ENCODE results near the gene NOS2.
"Not testable (repeated sequence)": the region's sequence is repeated elsewhere in the genome, so short reads cannot be mapped to it uniquely, and the experiment has no call there.

NOS2 gene

DNA sequence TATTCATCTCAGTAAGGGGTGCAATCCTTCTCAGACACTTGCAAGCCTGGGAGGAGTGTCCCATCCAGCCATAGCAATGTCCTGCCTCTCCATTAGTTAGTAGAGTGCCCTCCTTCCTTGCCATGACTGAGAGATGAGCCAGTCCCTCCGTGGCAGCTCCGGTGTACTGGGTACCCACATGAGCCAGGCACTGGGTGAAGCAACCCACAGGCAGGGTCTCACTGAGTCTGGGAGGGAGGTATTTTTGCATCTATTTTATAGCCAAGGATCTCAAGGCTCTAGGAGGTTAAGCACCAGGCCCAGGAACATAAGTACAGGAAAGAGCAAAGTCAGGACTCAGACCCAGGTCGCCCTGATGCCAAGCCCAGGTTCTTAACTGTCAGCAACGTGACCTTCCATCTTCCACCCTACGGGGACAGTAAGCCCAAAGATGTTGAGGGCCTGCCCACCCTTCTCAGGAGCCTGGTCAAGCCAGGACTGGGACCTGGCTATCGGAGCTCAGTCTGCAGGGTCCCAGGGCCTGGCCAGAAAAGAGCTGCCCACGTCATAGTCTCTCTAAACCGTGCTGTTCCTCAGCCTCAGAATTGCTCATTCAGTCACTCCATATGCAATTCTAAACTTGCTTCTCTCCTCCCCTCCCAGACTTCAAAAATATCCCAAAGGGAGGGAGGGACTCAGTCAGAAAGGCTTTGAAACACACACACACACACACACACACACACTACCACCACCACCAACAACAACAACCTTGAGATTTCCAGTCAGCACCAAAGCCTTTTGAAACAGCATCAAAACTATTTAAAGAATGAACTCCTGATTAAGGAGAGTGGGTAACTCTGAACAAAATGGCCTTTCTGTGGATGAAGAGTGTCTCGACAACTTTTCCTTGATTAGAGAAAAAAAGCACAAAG lies 16.6 kb downstream of the NOS2 start:
- DNase-seq (ENCODE audit: low spot score): no peak

DNA sequence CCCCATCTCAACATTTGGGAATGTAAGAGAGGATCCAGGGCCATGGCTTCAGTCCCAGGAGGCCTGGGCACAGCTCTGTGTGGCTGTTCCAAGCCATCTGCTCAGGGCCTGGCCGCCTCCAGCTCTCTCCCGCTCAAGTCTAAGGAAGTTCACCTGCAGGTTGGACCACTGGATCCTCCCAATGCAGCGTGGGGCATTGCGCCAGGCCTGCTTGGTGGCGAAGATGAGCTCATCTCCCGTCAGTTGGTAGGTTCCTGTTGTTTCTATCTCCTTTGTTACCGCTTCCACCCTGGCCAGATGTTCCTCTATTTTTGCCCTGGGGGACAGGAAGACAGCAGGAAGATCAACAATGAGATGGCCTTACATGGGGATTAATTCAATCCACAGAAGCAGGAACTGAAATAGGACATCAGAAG lies 17.5 kb downstream of the NOS2 start:
- DNase-seq (ENCODE audit: low spot score): no peak

DNA sequence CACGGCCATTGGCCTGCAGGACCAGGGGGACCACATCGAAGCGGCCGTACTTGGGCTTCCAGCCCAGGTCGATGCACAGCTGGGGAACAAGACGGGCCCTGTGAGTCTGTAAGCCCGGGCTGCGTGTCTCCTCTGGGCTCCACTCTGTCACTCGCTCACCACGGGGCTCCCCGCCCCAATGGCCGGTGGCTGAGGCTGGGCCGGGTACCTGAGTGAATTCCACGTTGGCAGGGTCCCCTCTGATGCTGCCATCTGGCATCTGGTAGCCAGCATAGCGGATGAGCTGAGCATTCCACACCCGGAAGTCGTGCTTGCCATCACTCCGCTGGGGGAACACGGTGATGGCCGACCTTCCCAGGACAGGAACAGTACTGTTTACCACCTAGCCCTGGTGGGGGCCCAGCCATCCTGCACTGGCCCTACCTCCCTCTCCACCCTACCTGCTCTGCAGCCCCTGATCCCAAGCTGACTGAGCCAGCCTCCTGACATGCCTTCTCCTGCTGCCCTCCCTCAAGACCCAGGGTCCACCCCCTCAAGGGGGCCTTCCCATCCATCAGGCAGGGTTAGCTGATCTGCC lies 19.4 kb downstream of the NOS2 start:
- no peak for DNase-seq (ENCODE audit: low spot score)

DNA sequence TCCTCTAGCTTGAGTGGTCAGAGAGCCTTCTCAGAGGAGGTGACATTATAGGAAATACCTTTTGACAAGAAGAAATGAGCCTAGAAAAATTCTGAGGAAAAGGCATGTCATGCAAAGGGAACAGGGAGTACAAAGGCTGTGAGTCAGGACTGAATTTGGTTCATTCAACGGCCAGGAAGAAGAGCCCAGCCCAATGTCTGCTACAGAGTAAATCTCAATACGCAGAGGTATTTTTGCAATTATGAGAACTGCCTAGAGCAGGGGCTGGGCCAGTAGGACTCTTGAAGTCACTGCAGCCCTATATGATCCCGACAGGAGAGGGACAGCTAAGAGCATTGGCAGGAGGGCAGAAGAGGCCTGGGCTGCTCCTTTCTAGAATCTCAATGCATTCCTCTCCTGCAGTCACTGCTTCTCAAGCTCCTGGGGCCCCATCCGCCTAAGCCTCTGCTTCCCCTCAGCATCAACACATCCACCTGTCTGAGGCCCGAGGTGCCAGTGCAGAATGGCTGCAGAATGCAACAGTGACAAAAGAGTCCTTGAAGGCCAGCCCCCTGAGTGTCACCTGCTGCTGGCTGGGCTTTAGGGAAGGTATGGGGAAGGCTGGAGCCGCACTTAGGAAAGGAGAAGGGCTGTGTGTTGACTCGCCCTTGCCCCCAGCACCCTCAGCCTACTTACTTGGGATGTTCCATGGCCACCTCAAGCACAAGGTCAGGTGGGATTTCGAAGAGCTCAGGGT lies 20.1 kb downstream of the NOS2 start:
- DNase-seq (ENCODE audit: low spot score): no peak

DNA sequence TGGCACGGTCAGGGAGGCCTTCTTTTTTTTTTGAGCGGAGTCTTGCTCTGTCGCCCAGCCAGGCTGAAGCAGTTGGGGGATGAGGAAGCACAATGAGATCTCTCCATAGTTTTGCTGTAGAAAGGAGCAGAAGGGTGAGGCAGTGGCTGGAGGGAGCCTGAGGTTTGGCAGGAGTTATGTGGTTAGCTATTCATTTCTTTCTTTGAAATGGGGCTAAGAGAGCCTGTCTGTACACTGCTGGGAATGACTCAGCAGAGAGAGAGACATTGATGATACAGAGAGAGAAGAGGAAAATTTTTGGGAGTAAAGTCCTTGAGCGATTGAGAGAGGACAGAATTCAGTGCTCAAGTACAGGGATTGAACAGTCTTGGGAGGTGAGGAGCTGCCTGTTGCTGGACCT lies 22.1 kb downstream of the NOS2 start:
- no peak for DNase-seq (ENCODE audit: low spot score)

DNA sequence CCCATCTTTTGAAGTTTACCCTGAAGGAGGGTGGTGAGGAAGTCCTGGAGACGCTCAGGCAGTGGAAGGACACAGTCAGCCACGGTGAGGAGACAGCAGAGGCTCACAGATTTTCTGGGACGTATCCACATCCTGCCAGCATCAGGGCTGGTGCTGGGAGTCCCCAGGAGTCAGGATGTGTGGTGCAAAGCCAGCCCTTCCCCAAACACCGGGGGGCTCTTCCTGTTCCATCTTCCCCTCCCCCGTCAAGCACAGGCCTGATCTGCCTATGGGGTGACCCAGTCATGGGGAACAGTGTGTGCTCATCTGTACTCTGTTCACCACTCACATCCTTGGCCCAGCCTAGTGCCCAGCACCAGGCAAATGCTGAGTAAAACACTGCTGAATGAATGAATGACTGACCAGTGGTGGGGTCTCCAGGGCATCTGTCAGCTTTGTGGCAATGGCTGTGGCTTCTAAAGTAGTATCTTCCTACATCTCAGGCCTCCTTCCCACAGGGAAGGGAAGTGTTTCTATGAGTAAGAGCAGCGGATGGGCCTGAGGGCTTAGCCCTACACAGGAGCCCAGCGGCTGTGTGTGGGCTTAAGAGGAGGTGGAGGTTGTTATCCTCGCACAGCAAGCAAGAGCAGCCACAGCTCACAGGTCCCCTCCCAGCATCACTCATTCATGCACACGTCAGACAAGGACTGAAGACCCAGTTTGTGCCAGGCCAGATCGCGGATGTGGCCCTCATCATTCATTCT lies 23.3 kb downstream of the NOS2 start:
- no peak for DNase-seq (ENCODE audit: low spot score)

DNA sequence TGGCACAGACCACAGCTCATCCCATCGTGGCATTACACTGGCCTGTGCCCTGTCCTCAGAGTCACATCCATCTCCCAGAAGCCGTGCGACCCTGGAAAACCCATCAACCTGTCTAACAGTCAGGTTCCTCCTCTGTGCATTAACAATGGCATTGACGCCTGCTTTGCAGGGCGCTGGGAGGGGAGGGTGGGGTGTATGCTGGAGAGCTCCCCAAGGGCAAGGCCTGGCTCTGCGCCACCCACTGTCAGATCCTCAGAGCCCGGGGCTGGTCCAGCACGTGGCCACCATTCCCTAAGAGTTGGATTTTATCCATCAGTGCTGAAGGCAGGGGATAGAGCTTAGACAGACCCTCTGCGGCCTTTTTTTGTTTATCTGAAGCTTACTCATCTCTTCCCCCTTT lies 28.7 kb downstream of the NOS2 start:
- no peak for DNase-seq (ENCODE audit: low spot score)

DNA sequence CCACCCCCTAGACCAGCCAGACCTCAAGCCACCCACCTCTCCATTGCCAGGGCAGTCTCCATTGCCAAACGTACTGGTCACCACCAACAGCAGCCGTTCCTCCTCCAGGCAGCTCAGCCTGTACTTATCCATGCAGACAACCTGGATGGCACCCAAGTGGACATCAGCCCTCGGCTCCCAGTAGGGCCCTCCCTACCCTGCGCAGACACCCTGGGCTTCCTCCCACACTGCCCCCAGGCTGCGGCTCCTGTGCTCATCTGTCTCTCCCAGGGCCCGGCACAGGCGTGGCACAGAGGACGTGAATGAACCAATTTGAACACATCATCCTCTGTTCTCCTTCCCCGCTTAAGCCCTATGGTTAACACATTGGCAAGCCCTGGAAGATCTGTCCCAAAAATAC lies 29.5 kb downstream of the NOS2 start:
- no peak for DNase-seq (ENCODE audit: low spot score)

DNA sequence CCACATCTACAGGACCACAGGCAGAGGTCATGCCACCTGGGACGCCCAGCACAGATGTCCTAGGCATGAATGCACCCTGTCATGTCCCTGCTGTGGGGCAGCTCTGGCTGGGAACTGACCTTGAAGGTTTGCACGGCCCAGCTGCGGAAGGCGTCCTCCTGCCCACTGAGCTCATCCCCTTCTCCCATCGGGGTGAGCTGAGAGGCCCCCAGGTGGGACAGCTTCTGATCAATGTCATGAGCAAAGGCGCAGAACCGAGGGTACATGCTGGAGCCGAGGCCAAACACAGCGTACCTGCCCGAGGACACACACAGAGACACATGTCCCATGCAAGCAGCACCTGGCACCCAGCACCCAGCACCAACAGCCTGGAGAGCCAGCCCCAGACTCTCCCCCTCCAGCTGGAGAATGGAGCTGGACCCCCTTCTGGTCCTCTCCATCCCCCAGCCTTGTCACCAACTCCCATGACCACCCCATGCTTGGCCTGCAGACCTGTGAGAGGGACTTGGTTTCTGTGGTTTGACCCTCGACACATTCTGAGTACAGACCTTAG lies 31.4 kb downstream of the NOS2 start:
- no peak for DNase-seq (ENCODE audit: low spot score)

DNA sequence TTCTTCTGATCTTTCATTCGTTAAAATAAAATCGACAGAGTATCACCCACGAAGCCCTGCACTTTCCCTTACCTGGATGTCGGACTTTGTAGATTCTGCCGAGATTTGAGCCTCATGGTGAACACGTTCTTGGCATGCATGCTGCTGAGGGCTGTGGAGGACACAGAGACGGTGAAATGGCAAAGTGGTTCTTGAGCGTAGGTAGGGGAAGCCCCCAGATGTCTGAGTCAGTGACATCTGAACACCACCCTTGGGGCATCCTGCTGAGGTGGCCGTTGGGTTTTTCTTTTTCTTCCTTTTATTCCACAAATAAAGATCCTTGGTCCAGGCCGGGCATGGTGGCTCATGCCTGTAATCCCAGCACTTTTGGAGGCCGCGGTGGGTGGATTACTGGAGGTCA lies 33.9 kb downstream of the NOS2 start:
- DNase-seq (ENCODE audit: low spot score): no peak

DNA sequence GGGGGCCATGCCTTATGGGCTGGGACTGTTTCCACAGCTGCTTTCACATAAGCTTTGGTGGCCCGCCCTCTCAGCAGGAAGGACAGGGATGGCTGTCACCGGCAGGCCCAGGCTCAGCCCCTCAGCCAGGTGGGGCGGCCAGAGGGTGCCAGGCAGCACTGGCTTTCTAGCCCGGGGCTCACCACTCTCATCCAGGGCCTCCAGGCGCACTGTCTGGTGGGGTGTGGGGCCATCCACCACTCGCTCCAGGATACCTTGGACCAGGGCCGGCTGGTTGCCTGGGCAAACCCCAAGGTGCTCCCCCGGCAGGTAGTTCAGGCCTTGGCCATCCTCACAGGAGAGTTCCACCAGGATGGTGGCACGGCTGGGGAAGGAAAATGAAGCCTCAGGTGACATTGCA lies 35.0 kb downstream of the NOS2 start:
- DNase-seq (ENCODE audit: low spot score): no peak

DNA sequence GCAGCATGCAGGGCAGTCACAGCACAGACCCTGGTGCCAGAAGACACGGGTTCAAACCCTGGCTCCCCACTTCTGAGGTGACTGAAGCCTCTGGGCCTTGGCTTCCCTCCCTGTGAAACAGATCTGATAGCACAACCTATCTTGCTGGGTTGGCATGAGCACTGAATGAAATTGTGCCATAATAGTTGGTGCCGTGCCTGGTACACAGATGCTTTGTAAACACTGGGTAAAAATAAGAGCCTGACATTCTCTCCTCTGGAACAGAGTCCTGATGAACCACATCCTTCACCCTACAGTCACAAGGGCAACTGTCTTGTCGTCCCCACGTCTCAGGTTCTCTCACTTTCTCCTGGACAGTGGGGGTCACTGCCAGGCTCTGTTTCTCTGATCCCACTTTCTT lies 35.7 kb downstream of the NOS2 start:
- DNase-seq (ENCODE audit: low spot score): no peak

DNA sequence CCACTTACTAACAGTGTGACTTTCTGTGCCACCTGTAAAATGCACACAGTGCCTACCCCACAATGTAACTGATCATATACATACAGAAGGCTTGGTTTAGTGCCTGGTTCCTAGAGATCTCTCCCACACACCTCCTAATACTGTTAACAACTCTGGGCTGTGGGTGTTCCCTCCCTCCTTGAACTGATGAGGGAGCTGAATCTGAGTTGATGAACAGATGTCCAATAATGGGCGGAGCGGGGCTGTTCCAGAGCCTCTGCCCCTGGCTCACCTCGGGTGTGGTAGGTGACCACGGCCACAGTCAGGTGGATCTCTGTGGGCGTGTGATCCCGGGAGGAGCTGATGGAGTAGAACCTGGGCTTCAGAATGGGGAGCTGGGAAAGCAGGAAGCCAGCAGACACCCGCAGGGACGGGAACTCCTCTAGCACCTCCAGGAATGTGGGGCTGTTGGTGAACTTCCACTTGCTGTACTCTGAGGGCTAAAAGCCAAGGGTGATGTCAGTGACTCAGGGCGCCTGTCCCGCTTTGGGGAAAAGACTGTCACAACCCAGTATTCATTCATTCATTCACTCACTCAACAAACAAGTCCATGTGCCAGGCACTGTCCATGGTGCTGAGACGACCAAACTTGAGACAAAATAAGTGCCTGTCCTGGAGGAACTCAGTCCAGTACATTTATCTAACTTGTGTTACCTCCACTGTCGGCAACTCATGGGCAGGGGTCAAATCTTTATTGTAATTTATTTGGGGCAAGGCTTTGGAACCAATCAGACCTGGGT lies 37.6 kb downstream of the NOS2 start:
- no peak for DNase-seq (ENCODE audit: low spot score)

DNA sequence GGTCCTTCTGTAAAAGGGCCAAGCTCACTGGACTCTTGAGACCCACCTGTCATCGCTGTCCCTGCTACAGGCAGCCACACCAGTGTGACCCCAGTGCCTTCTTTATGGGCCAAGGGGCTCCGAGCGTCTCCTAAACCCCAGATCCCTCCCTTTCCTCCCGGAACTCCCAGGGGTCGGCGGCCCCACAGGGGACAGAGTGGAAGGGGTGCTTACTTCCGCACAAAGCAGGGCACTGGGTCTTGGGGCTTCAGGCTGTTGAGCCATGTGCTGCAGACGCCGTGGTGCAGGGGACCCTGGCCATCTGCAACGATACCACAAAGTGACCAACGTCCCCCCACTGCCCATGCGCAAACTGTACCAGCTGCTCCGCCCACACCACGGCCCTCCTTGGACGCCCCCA lies 39.4 kb downstream of the NOS2 start:
- DNase-seq (ENCODE audit: low spot score): not testable (repeated sequence)

DNA sequence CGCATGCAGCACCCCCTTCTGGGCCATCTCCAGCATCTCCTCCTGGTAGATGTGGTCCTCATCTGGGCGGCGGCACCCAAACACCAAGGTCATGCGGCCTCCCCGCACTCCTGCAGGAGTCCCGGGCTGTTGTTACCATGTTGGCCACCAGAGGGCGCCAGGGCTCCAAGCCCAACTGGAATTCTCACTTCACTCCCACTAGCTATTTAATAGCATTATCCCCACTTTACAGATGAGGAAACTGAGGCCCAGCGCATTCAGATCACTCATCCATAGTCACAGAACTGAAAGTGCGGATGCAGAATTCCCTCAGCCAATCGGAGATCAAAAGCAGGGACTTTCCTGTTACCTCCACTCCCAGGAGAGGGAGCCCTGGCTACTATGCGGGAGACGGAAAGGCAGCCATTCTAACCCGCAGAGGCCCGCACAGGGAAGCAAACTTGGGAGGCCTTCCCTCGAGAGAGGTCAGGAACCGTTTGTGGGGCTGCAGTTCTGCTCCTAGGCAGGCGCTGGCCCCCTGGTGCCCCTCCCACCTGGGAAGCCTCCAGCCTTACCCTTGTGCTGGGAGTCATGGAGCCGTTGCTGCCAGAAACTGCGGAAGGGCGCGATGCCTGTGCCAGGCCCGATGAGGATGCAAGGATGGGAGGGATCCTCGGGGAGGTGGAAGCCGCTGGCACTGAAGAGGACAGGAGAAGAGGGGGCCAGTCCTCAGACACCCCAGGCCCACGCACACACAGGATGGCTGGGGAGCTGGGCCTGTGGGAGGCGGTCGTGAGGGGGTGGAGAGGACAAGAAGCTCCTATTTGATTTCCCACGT lies 40.1 kb downstream of the NOS2 start:
- DNase-seq (ENCODE audit: low spot score): peak; percentile 76

DNA sequence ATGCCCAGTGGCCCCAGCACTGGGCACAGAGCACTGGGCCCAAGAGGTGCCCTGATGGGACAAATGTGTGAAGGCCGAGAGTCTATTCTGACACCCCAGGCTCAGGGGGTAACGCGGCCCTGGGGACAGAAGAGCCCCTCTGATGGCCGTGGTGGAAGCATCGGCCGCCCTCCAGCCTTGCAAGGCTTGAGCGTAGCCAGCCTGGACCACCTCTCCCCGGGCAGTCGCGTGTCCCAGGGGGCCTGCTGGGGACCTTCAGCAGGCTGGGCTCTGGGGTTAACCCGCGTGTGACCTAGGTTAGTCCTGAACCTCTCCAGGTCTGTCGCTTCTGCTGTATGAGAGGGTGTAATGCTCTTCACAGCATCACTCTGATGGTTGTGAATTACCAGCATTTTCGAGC lies 40.8 kb downstream of the NOS2 start:
- DNase-seq (ENCODE audit: low spot score): no peak

DNA sequence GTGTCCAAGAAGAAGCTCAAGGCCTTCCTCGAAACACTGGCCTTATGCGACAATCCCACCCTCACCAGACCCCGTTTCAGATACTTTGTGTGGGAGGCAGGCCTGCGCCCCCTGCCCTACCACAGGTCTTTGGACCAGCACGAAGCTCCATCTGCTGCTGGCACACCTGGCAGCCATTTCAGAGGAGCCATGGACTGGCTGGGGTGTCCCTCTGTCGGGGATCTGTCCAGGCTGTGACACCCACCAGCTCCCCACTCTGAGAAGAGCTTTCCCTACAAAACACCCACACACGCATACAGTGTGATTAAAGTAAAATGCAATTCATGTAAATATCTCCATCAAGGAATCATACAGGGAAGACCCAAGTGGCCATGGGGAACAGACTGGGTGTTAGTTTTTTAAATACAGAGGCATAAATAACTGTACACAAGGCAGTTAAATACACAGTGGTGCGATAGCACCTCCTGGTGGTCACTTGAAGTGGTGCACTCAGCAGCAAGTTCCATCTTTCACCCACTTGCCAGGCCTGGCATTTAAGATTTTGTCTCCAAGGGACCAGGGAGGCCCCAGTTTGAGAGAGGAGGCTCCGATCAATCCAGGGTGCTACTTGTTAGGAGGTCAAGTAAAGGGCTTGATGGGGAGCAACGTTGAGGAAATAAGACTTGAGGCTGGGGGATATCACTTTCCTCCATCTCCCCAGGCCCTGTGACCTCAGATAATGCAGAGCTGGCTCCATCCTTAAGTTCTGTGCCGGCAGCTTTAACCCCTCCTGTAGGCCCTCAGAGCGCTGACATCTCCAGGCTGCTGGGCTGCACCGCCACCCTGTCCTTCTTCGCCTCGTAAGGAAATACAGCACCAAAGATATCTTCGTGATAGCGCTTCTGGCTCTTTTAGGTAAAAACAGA lies 43.6 kb downstream of the NOS2 start:
- DNase-seq (ENCODE audit: low spot score): no peak

DNA sequence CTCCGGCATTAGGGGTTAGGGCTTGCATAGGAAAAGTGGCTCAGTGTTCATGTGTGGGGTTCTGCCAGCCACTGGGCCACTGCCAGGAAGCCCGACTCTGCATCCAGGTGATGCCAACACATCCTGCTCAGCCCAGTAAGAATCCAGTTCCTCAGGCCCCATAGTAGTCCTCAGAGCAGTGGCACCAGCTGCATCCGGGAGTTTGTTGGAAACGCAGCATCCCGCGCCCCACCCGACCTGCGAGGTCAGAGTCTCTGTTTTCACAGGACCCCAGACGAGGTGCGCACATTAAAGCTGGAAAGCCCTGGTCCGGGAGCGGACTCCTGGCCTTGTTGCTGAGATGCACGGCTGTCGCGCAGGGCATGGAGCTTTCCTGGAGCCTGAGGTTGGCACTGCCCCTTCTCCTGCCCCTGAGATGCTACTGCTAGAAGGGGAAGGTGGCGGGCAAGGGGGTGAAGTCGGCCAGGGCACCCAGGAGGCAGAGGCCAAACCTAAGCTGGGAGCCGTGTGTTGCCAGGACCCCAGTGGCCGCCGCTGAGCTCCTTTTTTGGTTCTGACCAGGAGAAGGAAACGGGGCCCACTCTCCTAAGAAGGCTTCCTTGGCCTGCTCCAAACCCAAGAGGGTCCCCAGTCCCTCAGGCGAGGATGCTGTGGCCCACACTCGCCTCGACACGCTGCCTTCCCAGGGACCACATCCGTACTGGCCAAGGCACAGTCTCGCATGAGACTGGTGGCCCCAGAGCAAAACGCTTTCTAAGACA lies 44.4 kb downstream of the NOS2 start:
- DNase-seq (ENCODE audit: low spot score): no peak

DNA sequence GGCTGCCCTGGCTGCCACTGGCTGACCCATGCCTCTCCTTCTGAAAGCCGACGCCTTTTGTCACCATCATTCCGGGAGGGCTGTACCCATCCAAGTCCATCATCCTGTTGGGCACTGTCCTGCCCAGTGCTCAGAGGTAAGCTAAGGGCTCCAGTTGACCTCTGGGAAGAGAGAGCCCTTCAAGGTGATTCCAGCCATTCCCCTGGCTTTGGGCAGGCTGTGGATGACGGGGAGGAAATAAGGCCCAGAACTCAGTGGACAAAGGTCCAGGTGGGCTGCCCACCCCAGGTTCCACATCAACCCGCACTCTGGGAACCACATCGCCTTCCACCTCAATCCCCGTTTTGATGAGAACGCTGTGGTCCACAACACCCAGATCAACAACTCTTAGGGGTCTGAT lies 45.8 kb downstream of the NOS2 start:
- no peak for DNase-seq (ENCODE audit: low spot score)

All from iPS-NIHi11 (cell line).